KMS-11 (cell line): ENCODE results near the gene ADGRD2.

ENCODE experiments used
- H2AFZ ChIP-seq: fragments of 200-600 bp; sonication (generic); 2 replicates; pipeline ENCODE4 v1.6.1; 2016; ENCODE audit warnings: antibody characterized with exemption, mixed run types, low read depth
- H3K27ac ChIP-seq: fragments of 200-600 bp; sonication (generic); 2 replicates; pipeline ENCODE4 v1.6.1; 2016; ENCODE audit warnings: mild to moderate bottlenecking, mixed run types
- H3K27me3 ChIP-seq: fragments of 200-600 bp; sonication (generic); 2 replicates; pipeline ENCODE4 v1.6.1; 2017; ENCODE audit warnings: mild to moderate bottlenecking, low read depth, mixed run types, moderate library complexity; ENCODE audit not compliant: insufficient read depth
- H3K36me3 ChIP-seq: fragments of 200-600 bp; sonication (generic); 2 replicates; pipeline ENCODE4 v1.6.1; 2017; ENCODE audit warnings: mild to moderate bottlenecking, mixed run types; ENCODE audit not compliant: insufficient read depth
- H3K4me1 ChIP-seq: fragments of 200-600 bp; sonication (generic); 2 replicates; pipeline ENCODE4 v1.6.1; 2016; ENCODE audit warnings: mild to moderate bottlenecking, low read depth, mixed run types; ENCODE audit not compliant: poor library complexity, severe bottlenecking
- H3K4me2 ChIP-seq: fragments of 200-600 bp; sonication (generic); 2 replicates; pipeline ENCODE4 v1.7.0; 2016; ENCODE audit warnings: mild to moderate bottlenecking, mixed run types
- H3K4me3 ChIP-seq: fragments of 200-600 bp; sonication (generic); IDR thresholded peaks from 2 replicates; pipeline ENCODE4 v1.6.1; 2017; ENCODE audit warnings: low read depth, low read length, mixed read lengths; ENCODE audit not compliant: insufficient read depth
- H3K79me2 ChIP-seq: fragments of 200-600 bp; sonication (generic); 2 replicates; pipeline ENCODE4 v1.6.1; 2016; ENCODE audit warnings: low read depth, mixed run types; ENCODE audit not compliant: insufficient read depth
- H3K9ac ChIP-seq: fragments of 200-600 bp; sonication (generic); 2 replicates; pipeline ENCODE4 v1.6.1; 2016; ENCODE audit warnings: mild to moderate bottlenecking, mixed run types
- H4K20me1 ChIP-seq: fragments of 200-600 bp; sonication (generic); 2 replicates; pipeline ENCODE4 v1.6.1; 2016; ENCODE audit warnings: mild to moderate bottlenecking, mixed run types; ENCODE audit not compliant: insufficient read depth
- CTCF ChIP-seq: fragments of 200-600 bp; sonication (generic); conservative IDR thresholded peaks from 2 replicates; pipeline ENCODE4 v1.6.1; 2017; ENCODE audit warnings: low read depth, mild to moderate bottlenecking, antibody characterized with exemption, low read length, moderate library complexity, mixed read lengths

Gene ADGRD2

GRCh38 chr9:124481115-124481514 lies 30.9 kb downstream of the ADGRD2 start:
- Histone ChIP-seq H4K20me1 (no peaks in the 10 kb centered on the region), H2AFZ (no peak overlapping the region), H3K4me3 (no peak overlapping the region), H3K36me3 (no peaks in the 10 kb centered on the region), H3K4me2 (no peak overlapping the region), H3K79me2 (no peaks in the 10 kb centered on the region), H3K27ac (no peak overlapping the region), H3K27me3 (peaks cover 16% of the 10 kb centered on the region; the same call in 1 of the 2 replicates), H3K4me1 (no peaks in the 10 kb centered on the region), H3K9ac (no peak overlapping the region)
- TF ChIP-seq CTCF: no peak

DNA sequence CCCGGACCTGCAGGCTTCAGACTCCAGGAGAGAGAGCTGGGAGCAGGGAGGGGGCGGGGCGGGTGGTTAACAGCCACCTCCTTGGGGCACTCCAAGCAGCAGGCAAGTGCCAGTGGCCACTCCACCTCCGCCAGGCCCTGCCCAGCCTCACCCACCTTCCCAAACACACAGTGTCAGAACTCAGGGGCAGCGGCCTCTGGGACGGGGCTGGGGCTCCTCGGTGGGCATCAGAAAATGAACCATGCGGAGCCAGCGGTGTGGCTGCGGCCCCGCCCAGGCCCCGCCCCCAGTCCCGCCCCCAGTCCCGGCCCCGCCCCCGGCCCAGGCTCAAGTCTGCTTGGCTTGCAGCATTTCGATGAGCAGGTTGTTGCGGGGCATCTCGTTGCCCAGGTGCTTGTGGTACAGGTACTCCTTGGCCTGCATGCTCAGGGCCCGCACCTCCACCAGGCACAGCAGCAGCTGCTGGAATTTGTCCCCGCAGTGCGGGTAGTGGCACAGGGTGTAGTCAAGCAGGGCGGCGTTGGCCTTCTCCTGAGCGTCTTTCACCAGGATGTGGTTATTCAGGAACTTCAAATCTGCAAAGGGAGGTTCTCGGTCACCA lies 32.3 kb downstream of the ADGRD2 start:
- no peaks in the 10 kb centered on the region for H4K20me1 ChIP-seq
- no peak for TF ChIP-seq CTCF
- H3K27me3 ChIP-seq: peaks cover 17% of the 10 kb centered on the region; the same call in 1 of the 2 replicates
- H3K4me2 ChIP-seq: no peak overlapping the region
- H3K36me3 ChIP-seq: no peaks in the 10 kb centered on the region
- H3K9ac ChIP-seq: no peak overlapping the region
- H3K79me2 ChIP-seq: no peaks in the 10 kb centered on the region
- no peak overlapping the region for H3K4me3 ChIP-seq
- no peaks in the 10 kb centered on the region for H3K4me1 ChIP-seq
- no peak overlapping the region for H3K27ac ChIP-seq
- no peak overlapping the region for H2AFZ ChIP-seq

DNA sequence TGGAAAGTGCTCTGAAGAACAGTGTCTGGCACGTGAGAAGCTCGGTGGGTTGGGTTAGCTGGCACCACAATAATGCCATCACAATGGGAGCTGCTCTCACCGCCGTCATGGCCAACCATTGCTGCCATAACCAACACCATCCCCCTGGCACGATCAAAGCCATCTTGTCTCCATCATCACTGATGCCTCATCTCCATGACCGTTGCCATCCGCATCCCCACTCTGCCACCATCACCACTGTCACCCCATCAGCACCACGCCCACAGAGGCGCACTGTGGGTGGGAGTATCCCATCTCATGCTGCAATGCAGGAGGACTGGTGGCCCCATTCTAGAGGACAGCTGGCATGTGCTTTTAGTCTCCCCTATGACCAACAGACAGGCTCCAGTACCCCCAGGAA lies 33.2 kb downstream of the ADGRD2 start:
- no peak for TF ChIP-seq CTCF
- Histone ChIP-seq H2AFZ (no peak overlapping the region), H3K79me2 (no peaks in the 10 kb centered on the region), H3K4me3 (no peak overlapping the region), H3K27me3 (peaks cover 12% of the 10 kb centered on the region; the same call in 1 of the 2 replicates), H3K36me3 (no peaks in the 10 kb centered on the region), H3K27ac (no peak overlapping the region), H4K20me1 (no peaks in the 10 kb centered on the region), H3K4me2 (no peak overlapping the region), H3K4me1 (no peaks in the 10 kb centered on the region), H3K9ac (no peak overlapping the region)

- no peaks in the 10 kb centered on the region for H3K36me3 ChIP-seq
- no peaks in the 10 kb centered on the region for H4K20me1 ChIP-seq
- no peak overlapping the region for H3K27ac ChIP-seq
- no peak overlapping the region for H2AFZ ChIP-seq
- H3K9ac ChIP-seq: no peak overlapping the region
- peaks cover 12% of the 10 kb centered on the region; the same call in 1 of the 2 replicates for H3K27me3 ChIP-seq
- no peak overlapping the region for H3K4me2 ChIP-seq
- TF ChIP-seq CTCF: no peak
- H3K4me3 ChIP-seq: no peak overlapping the region
- H3K79me2 ChIP-seq: no peaks in the 10 kb centered on the region
- no peaks in the 10 kb centered on the region for H3K4me1 ChIP-seq
Observed at GRCh38 chr9:124485201-124485600, 35.0 kb downstream of the ADGRD2 start.
